Smooth muscle cell (in vitro differentiated cells): ENCODE measurements around the gene GNAS. TPM values are rescaled to one million over a fixed set of nuclear protein-coding genes. Genes with fewer than 3 reads are reported as not detected.

Source experiments
- DNase-seq: peaks from one replicate; lab custom pipeline; 2025; ENCODE audit not compliant: unreplicated experiment; lab: John Stamatoyannopoulos, UW
- H2AFZ ChIP-seq: fragments of 200-600 bp; sonication (generic); 2 replicates; pipeline ENCODE4 v1.6.0; 2016; ENCODE audit warnings: antibody characterized with exemption, low read depth, mild to moderate bottlenecking
- H3F3A ChIP-seq: fragments of 200-600 bp; sonication (generic); 2 replicates; pipeline ENCODE4 v1.6.0; 2017; ENCODE audit warnings: antibody characterized with exemption, low read depth
- H3K27ac ChIP-seq: fragments of 200-600 bp; sonication (generic); 2 replicates; pipeline ENCODE4 v1.5.1; 2016; ENCODE audit warnings: low read depth, mild to moderate bottlenecking
- H3K27me3 ChIP-seq: fragments of 200-600 bp; sonication (generic); 2 replicates; pipeline ENCODE4 v1.6.1; 2016; ENCODE audit warnings: low read depth, mild to moderate bottlenecking
- H3K36me3 ChIP-seq: fragments of 200-600 bp; sonication (generic); 2 replicates; pipeline ENCODE4 v1.5.1; 2016; ENCODE audit warnings: low read depth
- H3K4me1 ChIP-seq: fragments of 200-600 bp; sonication (generic); 2 replicates; pipeline ENCODE4 v1.5.1; 2016; ENCODE audit warnings: low read depth
- H3K4me2 ChIP-seq: fragments of 200-600 bp; sonication (generic); 2 replicates; pipeline ENCODE4 v1.6.0; 2016; ENCODE audit warnings: mild to moderate bottlenecking
- H3K4me3 ChIP-seq: fragments of 200-600 bp; sonication (generic); 2 replicates; pipeline ENCODE4 v1.5.1; 2016; ENCODE audit warnings: mild to moderate bottlenecking
- H3K79me2 ChIP-seq: fragments of 200-600 bp; sonication (generic); 2 replicates; pipeline ENCODE4 v1.6.0; 2016; ENCODE audit warnings: low read depth, mild to moderate bottlenecking
- H3K9ac ChIP-seq: fragments of 200-600 bp; sonication (generic); 2 replicates; pipeline ENCODE4 v1.6.0; 2016; ENCODE audit warnings: low read depth
- H3K9me3 ChIP-seq: fragments of 200-600 bp; sonication (generic); replicated peaks from 2 replicates; pipeline ENCODE4 v1.5.1; 2016; ENCODE audit warnings: low read depth
- H4K20me1 ChIP-seq: fragments of 200-600 bp; sonication (generic); 2 replicates; pipeline ENCODE4 v1.6.0; 2016; ENCODE audit warnings: low read depth
- WGBS: methylation state at CpG from one replicate; pipeline ENCODE4 v1.1.7; 2016; ENCODE audit warnings: low lambda C conversion rate; 5-methylcytosine and 5-hydroxymethylcytosine counted together
- microRNA counts: library from miRNA; unstranded; fragments of <30 nt; microRNA quantifications from one replicate; lab custom pipeline; 2016
- microRNA-seq: library from miRNA; unstranded; fragments of <30 nt; microRNA quantifications from one replicate; pipeline ENCODE4, GENCODE V29; 2016; ENCODE audit warnings: borderline number of aligned reads
- polyA plus RNA-seq: library from polyadenylated mRNA; unstranded; fragments of >200 nt; fragmentation: Nextera tagmentation; extraction: Ambion mirVana; gene quantifications from 2 replicates; pipeline ENCODE4 v1.2.1, GENCODE V29; 2016
- small RNA-seq: library from RNA; depleted of rRNA; stranded (forward); fragments of <200 nt; gene quantifications from one replicate; pipeline ENCODE3, GENCODE V24; 2014
- total RNA-seq: library from RNA; depleted of rRNA; stranded (reverse); fragments of >200 nt; gene quantifications from 2 replicates; pipeline ENCODE4 v1.2.3, GENCODE V29; 2014
- TF ChIP-seq, protein P1 (sequence below): fragments of 200-600 bp; sonication (generic); IDR thresholded peaks from 2 replicates; pipeline ENCODE4 v1.5.1; 2017; ENCODE audit warnings: borderline replicate concordance, mild to moderate bottlenecking, antibody characterized with exemption; ENCODE audit not compliant: insufficient read depth, poor library complexity, severe bottlenecking

GNAS gene
- total and polyA plus RNA-seq, 2 experiments from 2014 or later, result 1,240 to 1,914 TPM

DNA sequence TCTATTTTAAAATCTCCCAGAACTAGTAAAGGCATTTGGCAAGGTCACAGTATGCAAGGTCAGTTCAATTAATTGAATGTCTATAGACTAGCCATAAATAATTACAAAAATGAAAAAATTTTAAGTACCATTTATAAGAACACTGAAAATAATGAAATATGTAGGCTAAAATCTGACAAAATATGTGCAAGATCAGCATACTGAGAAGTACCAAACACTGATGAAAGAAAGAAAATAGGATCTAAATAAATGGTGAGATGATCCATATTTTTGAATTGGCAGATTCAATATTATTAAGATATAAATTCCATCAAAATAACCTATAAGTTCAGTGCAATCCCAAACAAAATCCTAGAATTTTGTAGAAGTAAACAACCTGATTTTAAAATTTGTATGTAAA, 100.5 kb downstream of the GNAS start:
- TF ChIP-seq, protein P1, sequence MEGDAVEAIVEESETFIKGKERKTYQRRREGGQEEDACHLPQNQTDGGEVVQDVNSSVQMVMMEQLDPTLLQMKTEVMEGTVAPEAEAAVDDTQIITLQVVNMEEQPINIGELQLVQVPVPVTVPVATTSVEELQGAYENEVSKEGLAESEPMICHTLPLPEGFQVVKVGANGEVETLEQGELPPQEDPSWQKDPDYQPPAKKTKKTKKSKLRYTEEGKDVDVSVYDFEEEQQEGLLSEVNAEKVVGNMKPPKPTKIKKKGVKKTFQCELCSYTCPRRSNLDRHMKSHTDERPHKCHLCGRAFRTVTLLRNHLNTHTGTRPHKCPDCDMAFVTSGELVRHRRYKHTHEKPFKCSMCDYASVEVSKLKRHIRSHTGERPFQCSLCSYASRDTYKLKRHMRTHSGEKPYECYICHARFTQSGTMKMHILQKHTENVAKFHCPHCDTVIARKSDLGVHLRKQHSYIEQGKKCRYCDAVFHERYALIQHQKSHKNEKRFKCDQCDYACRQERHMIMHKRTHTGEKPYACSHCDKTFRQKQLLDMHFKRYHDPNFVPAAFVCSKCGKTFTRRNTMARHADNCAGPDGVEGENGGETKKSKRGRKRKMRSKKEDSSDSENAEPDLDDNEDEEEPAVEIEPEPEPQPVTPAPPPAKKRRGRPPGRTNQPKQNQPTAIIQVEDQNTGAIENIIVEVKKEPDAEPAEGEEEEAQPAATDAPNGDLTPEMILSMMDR, result no peak
- no peak overlapping the region for H3K9ac ChIP-seq

GRCh38 chr20:58956078-58956477, 103.6 kb downstream of the GNAS start:
- no peak for DNase-seq
- TF ChIP-seq, protein P1, result no peak

More for the DNA sequence above, 100.5 kb downstream of the GNAS start:
- H3K4me2 ChIP-seq, result no peak overlapping the region
- no peak overlapping the region for H2AFZ ChIP-seq
- no peaks in the 10 kb centered on the region for H3F3A ChIP-seq
- no peaks in the 10 kb centered on the region for H3K4me1 ChIP-seq
- H3K36me3 ChIP-seq, result no peaks in the 10 kb centered on the region
- DNase-seq, result no peak
- no peak overlapping the region for H3K27ac ChIP-seq
- no peaks in the 10 kb centered on the region for H3K79me2 ChIP-seq
- H4K20me1 ChIP-seq, result no peaks in the 10 kb centered on the region
- no peaks in the 10 kb centered on the region for H3K27me3 ChIP-seq
- no peak overlapping the region for H3K4me3 ChIP-seq
- H3K9me3 ChIP-seq, result no peaks in the 10 kb centered on the region

GRCh38 chr20:58959652-58960051, 107.1 kb downstream of the GNAS start:
- Histone ChIP-seq H3K79me2 (no peaks in the 10 kb centered on the region), H3K27me3 (no peaks in the 10 kb centered on the region), H3K4me3 (no peak overlapping the region), H3F3A (no peaks in the 10 kb centered on the region), H4K20me1 (no peaks in the 10 kb centered on the region), H3K27ac (no peak overlapping the region), H3K36me3 (no peaks in the 10 kb centered on the region), H3K9me3 (peaks cover 6% of the 10 kb centered on the region), H3K4me2 (no peak overlapping the region), H2AFZ (no peak overlapping the region), H3K9ac (no peak overlapping the region), H3K4me1 (no peaks in the 10 kb centered on the region)
- 77% methylated on average over 6 of the region's 6 CpGs for WGBS
- DNase-seq, result no peak
- TF ChIP-seq, protein P1, result no peak

More at GRCh38 chr20:58956078-58956477, 103.6 kb downstream of the GNAS start:
- H4K20me1 ChIP-seq, result no peaks in the 10 kb centered on the region
- no peak overlapping the region for H3K9ac ChIP-seq
- H3K4me1 ChIP-seq, result no peaks in the 10 kb centered on the region
- H2AFZ ChIP-seq, result no peak overlapping the region
- 93% methylated on average over 8 of the region's 8 CpGs for WGBS
- H3K79me2 ChIP-seq, result no peaks in the 10 kb centered on the region
- H3F3A ChIP-seq, result no peaks in the 10 kb centered on the region
- H3K27ac ChIP-seq, result no peak overlapping the region
- no peaks in the 10 kb centered on the region for H3K9me3 ChIP-seq
- H3K4me2 ChIP-seq, result no peak overlapping the region
- H3K4me3 ChIP-seq, result no peak overlapping the region
- H3K36me3 ChIP-seq, result no peaks in the 10 kb centered on the region
- H3K27me3 ChIP-seq, result no peaks in the 10 kb centered on the region

MicroRNAs within 50 kb of the gene (microRNA counts, 767-probe panel; counts per million panel counts)
- 183 counts per million for microRNA hsa-miR-296-3p (lab: Ali Mortazavi, UCI)
- microRNA hsa-miR-296-5p (lab: Ali Mortazavi, UCI), result 6,726 counts per million, percentile 36 among the panel's probes with 10 or more counts
- microRNA hsa-miR-298 (lab: Ali Mortazavi, UCI), result 183 counts per million

Small RNA genes lying within 50 kb of the gene (microRNA-seq; reads per million reads assigned to microRNA genes)
- not detected for gene MIR298

Small RNA genes lying within 50 kb of the gene (small RNA-seq; reads per million reads assigned to genes)
- gene MIR298, result not detected
- gene RF02127, result not detected
- gene RF02128, result not detected
- not detected for gene RF02130
- not detected for gene RF02131

Other genes with a start within 250 kb of the GNAS start
- gene STX16, start 201.4 kb upstream of the GNAS start, total RNA-seq, result 31.3 and 35.8 TPM in 2 replicates
- gene STX16, start 201.4 kb upstream of the GNAS start, polyA plus RNA-seq, result 22.5 and 38.0 TPM in 2 replicates
- 12.1 and 17.7 TPM in 2 replicates for gene NPEPL1, start 159.9 kb upstream of the GNAS start, total RNA-seq
- 32.9 and 46.7 TPM in 2 replicates for gene NPEPL1, start 159.9 kb upstream of the GNAS start, polyA plus RNA-seq
- 0.13 and 0.40 TPM in 2 replicates for gene GNAS-AS1, start 1.8 kb upstream of the GNAS start, total RNA-seq
- 0.35 TPM in 1 of 2 replicates, not detected in the other for gene GNAS-AS1, start 1.8 kb upstream of the GNAS start, polyA plus RNA-seq
- gene NELFCD, start 128.5 kb downstream of the GNAS start, total RNA-seq, result 25.4 and 27.6 TPM in 2 replicates
- 40.3 and 44.9 TPM in 2 replicates for gene NELFCD, start 128.5 kb downstream of the GNAS start, polyA plus RNA-seq
- 151 and 171 TPM in 2 replicates for gene CTSZ, start 154.5 kb downstream of the GNAS start, total RNA-seq
- gene CTSZ, start 154.5 kb downstream of the GNAS start, polyA plus RNA-seq, result 9.4 and 12.7 TPM in 2 replicates
- gene TUBB1, start 166.7 kb downstream of the GNAS start, total RNA-seq, result 0.40 and 0.67 TPM in 2 replicates
- gene TUBB1, start 166.7 kb downstream of the GNAS start, polyA plus RNA-seq, result not detected in 2 replicates
- 48.1 and 48.6 TPM in 2 replicates for gene ATP5F1E, start 179.6 kb downstream of the GNAS start, total RNA-seq
- 265 and 280 TPM in 2 replicates for gene ATP5F1E, start 179.6 kb downstream of the GNAS start, polyA plus RNA-seq
- gene PRELID3B, start 190.1 kb downstream of the GNAS start, total RNA-seq, result 39.1 and 44.9 TPM in 2 replicates
- 20.9 and 25.8 TPM in 2 replicates for gene PRELID3B, start 190.1 kb downstream of the GNAS start, polyA plus RNA-seq